ENCODE results near the gene ZNF33B.

DNA sequence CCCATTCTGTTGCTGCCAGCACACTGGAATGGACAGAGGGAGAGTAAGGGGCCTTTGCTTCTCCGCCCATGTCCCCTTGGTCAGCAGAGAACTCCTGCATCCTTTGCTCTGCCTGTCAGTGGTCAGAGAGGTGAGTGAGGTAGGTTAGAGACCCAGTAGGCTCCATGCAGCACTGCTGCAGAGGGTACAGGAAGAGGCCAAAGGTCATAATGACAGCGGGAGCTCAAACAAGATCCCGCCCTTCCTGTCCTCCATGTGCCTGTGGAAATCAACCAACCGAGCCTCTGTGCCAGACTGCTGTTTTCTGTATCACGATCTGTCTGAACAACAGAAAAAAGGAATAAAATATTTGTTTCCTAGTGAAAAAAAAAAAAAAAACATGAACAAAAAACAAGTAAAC, 81.4 kb downstream of the ZNF33B start:
- TF ChIP-seq, protein P1, sequence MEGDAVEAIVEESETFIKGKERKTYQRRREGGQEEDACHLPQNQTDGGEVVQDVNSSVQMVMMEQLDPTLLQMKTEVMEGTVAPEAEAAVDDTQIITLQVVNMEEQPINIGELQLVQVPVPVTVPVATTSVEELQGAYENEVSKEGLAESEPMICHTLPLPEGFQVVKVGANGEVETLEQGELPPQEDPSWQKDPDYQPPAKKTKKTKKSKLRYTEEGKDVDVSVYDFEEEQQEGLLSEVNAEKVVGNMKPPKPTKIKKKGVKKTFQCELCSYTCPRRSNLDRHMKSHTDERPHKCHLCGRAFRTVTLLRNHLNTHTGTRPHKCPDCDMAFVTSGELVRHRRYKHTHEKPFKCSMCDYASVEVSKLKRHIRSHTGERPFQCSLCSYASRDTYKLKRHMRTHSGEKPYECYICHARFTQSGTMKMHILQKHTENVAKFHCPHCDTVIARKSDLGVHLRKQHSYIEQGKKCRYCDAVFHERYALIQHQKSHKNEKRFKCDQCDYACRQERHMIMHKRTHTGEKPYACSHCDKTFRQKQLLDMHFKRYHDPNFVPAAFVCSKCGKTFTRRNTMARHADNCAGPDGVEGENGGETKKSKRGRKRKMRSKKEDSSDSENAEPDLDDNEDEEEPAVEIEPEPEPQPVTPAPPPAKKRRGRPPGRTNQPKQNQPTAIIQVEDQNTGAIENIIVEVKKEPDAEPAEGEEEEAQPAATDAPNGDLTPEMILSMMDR (IDR thresholded peaks at IDR 0.05) = no peak
- TF ChIP-seq POLR2A (IDR thresholded peaks at IDR 0.05) = no peak
